H1 (cell line): ENCODE data around the gene TPSG1. TPM values are rescaled to one million over a fixed set of nuclear protein-coding genes. Genes with fewer than 3 reads are reported as not detected.

Experiments
- RAD21 ChIP-seq, 2 experiments: IDR thresholded peaks in 1 of 2; conservative IDR thresholded peaks in 1 of 2; 2 replicates each; pipeline ENCODE4 v1.6.1; 2011; ENCODE audit warnings: low read depth in 2 of 2, low read length in 2 of 2, improper control_type of control experiment in 1 of 2, inconsistent platforms in 1 of 2, mild to moderate bottlenecking in 1 of 2, moderate library complexity in 1 of 2
- TBP ChIP-seq: IDR thresholded peaks from 2 replicates; pipeline ENCODE4 v1.6.1; 2011; ENCODE audit warnings: low read depth, low read length, improper control_type of control experiment
- polyA plus RNA-seq, 7 experiments: library from polyadenylated mRNA; depleted of rRNA in 3 of 7; stranded (reverse) in 5 of 7; unstranded in 2 of 7; fragments of >200 nt in 5 of 7; fragments of 200-250 nt in 2 of 7; gene quantifications; 1 replicate in 5 of 7; 2 replicates in 1 of 7; 4 replicates in 1 of 7; pipeline versions ENCODE4 v1.2.1 to v1.2.3, GENCODE V29; 2011 to 2013; ENCODE audit warnings: missing spikeins in 2 of 7, mixed read lengths in 2 of 7
- total RNA-seq: library from RNA; stranded (reverse); fragmentation: NEBNext Ultra II Directional; extraction: Animal tissue kit (Norgen Biotek cat#: 25700); gene quantifications from 2 replicates; pipeline ENCODE4 v1.2.1, GENCODE V29; 2021
- TF ChIP-seq, protein P1 (sequence below): fragments of 300-600 bp; sonication (generic); IDR thresholded peaks from 2 replicates; pipeline ENCODE4 v1.7.1; 2012; ENCODE audit warnings: low read length, moderate library complexity, mild to moderate bottlenecking, inconsistent platforms; ENCODE audit not compliant: insufficient replicate concordance
- TF ChIP-seq, protein P2 (sequence below): IDR thresholded peaks from 2 replicates; pipeline ENCODE4 v1.6.1; 2012; ENCODE audit warnings: low read length, inconsistent platforms

Gene TPSG1
- total and polyA plus RNA-seq, 2 of the 8 experiments (the other 6 are each of a cell fraction or from before 2014, with no cell fraction given): not detected

DNA sequence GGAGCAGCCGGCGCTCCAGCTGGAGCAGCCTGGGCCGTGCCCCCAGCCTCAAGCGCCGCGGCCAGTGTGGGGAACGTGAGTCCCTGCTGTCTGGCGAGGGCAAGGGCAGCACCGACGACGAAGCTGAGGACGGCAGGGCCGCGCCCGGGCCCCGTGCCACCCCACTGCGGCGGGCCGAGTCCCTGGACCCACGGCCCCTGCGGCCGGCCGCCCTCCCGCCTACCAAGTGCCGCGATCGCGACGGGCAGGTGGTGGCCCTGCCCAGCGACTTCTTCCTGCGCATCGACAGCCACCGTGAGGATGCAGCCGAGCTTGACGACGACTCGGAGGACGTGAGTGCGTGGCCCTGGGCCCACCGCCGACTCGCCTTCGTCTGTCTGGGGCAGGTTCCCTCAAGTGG lies 16.0 kb downstream of the TPSG1 start (continued):
- TF ChIP-seq, protein P1, sequence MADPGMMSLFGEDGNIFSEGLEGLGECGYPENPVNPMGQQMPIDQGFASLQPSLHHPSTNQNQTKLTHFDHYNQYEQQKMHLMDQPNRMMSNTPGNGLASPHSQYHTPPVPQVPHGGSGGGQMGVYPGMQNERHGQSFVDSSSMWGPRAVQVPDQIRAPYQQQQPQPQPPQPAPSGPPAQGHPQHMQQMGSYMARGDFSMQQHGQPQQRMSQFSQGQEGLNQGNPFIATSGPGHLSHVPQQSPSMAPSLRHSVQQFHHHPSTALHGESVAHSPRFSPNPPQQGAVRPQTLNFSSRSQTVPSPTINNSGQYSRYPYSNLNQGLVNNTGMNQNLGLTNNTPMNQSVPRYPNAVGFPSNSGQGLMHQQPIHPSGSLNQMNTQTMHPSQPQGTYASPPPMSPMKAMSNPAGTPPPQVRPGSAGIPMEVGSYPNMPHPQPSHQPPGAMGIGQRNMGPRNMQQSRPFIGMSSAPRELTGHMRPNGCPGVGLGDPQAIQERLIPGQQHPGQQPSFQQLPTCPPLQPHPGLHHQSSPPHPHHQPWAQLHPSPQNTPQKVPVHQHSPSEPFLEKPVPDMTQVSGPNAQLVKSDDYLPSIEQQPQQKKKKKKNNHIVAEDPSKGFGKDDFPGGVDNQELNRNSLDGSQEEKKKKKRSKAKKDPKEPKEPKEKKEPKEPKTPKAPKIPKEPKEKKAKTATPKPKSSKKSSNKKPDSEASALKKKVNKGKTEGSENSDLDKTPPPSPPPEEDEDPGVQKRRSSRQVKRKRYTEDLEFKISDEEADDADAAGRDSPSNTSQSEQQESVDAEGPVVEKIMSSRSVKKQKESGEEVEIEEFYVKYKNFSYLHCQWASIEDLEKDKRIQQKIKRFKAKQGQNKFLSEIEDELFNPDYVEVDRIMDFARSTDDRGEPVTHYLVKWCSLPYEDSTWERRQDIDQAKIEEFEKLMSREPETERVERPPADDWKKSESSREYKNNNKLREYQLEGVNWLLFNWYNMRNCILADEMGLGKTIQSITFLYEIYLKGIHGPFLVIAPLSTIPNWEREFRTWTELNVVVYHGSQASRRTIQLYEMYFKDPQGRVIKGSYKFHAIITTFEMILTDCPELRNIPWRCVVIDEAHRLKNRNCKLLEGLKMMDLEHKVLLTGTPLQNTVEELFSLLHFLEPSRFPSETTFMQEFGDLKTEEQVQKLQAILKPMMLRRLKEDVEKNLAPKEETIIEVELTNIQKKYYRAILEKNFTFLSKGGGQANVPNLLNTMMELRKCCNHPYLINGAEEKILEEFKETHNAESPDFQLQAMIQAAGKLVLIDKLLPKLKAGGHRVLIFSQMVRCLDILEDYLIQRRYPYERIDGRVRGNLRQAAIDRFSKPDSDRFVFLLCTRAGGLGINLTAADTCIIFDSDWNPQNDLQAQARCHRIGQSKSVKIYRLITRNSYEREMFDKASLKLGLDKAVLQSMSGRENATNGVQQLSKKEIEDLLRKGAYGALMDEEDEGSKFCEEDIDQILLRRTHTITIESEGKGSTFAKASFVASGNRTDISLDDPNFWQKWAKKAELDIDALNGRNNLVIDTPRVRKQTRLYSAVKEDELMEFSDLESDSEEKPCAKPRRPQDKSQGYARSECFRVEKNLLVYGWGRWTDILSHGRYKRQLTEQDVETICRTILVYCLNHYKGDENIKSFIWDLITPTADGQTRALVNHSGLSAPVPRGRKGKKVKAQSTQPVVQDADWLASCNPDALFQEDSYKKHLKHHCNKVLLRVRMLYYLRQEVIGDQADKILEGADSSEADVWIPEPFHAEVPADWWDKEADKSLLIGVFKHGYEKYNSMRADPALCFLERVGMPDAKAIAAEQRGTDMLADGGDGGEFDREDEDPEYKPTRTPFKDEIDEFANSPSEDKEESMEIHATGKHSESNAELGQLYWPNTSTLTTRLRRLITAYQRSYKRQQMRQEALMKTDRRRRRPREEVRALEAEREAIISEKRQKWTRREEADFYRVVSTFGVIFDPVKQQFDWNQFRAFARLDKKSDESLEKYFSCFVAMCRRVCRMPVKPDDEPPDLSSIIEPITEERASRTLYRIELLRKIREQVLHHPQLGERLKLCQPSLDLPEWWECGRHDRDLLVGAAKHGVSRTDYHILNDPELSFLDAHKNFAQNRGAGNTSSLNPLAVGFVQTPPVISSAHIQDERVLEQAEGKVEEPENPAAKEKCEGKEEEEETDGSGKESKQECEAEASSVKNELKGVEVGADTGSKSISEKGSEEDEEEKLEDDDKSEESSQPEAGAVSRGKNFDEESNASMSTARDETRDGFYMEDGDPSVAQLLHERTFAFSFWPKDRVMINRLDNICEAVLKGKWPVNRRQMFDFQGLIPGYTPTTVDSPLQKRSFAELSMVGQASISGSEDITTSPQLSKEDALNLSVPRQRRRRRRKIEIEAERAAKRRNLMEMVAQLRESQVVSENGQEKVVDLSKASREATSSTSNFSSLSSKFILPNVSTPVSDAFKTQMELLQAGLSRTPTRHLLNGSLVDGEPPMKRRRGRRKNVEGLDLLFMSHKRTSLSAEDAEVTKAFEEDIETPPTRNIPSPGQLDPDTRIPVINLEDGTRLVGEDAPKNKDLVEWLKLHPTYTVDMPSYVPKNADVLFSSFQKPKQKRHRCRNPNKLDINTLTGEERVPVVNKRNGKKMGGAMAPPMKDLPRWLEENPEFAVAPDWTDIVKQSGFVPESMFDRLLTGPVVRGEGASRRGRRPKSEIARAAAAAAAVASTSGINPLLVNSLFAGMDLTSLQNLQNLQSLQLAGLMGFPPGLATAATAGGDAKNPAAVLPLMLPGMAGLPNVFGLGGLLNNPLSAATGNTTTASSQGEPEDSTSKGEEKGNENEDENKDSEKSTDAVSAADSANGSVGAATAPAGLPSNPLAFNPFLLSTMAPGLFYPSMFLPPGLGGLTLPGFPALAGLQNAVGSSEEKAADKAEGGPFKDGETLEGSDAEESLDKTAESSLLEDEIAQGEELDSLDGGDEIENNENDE: no peak
- TF ChIP-seq RAD21 (IDR thresholded peaks at IDR 0.05 in 1 of 2, conservative IDR thresholded peaks at IDR 0.05 in 1 of 2; ENCODE audit: low read depth in 2 of 2, low read length in 2 of 2) (no peak), TBP (no peak)
- TF ChIP-seq, protein P2, sequence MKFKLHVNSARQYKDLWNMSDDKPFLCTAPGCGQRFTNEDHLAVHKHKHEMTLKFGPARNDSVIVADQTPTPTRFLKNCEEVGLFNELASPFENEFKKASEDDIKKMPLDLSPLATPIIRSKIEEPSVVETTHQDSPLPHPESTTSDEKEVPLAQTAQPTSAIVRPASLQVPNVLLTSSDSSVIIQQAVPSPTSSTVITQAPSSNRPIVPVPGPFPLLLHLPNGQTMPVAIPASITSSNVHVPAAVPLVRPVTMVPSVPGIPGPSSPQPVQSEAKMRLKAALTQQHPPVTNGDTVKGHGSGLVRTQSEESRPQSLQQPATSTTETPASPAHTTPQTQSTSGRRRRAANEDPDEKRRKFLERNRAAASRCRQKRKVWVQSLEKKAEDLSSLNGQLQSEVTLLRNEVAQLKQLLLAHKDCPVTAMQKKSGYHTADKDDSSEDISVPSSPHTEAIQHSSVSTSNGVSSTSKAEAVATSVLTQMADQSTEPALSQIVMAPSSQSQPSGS: no peak
- TF ChIP-seq, all 59 proteins: peak for 0
